ENCODE results near the gene PRSS22. TPM values are rescaled to one million over a fixed set of nuclear protein-coding genes. Genes with fewer than 3 reads are reported as not detected.

PRSS22 gene
- total RNA-seq, 1 donor from 2014 or later: 0.36 TPM

- DNase-seq (ENCODE audit: low spot score): peak; percentile 6
- intact Hi-C loops (cut with DNase I): no loop called here
- ATAC-seq: no peak
Measured at GRCh38 chr16:2855536-2855935, 2.4 kb downstream of the PRSS22 start.

- no peak for ATAC-seq
- peak; percentile 23 for DNase-seq (ENCODE audit: low spot score)
- intact Hi-C loops (cut with DNase I): no loop called here
Measured at GRCh38 chr16:2854700-2855309, 3.2 kb downstream of the PRSS22 start.

GRCh38 chr16:2853531-2854073 lies 4.4 kb downstream of the PRSS22 start:
- no peak for DNase-seq (ENCODE audit: low spot score)
- no peak for ATAC-seq
- intact Hi-C loops (cut with DNase I): no loop called here

- DNase-seq (ENCODE audit: low spot score) (no peak), ATAC-seq (no peak)
- intact Hi-C loops (cut with DNase I): no loop called here
Measured at GRCh38 chr16:2852731-2853507, 5.1 kb downstream of the PRSS22 start.

GRCh38 chr16:2852003-2852730 lies 5.8 kb downstream of the PRSS22 start:
- intact Hi-C loops (cut with DNase I): no loop called here

GRCh38 chr16:2848933-2849725 lies 8.8 kb downstream of the PRSS22 start:
- intact Hi-C loops (cut with DNase I): no loop called here
- ATAC-seq: no peak
- no peak for DNase-seq (ENCODE audit: low spot score)

More at GRCh38 chr16:2852003-2852730, 5.8 kb downstream of the PRSS22 start:
- DNase-seq (ENCODE audit: low spot score): no peak
- no peak for ATAC-seq

GRCh38 chr16:2846511-2847310 lies 11.3 kb downstream of the PRSS22 start:
- intact Hi-C loops (cut with DNase I): no loop called here
- DNase-seq (ENCODE audit: low spot score) (no peak), ATAC-seq (no peak)

GRCh38 chr16:2845116-2845515 lies 12.9 kb downstream of the PRSS22 start:
- ATAC-seq (no peak), DNase-seq (ENCODE audit: low spot score) (no peak)
- intact Hi-C loops (cut with DNase I): no loop called here

- DNase-seq (ENCODE audit: low spot score): no peak
- intact Hi-C loops (cut with DNase I): no loop called here
Measured at GRCh38 chr16:2843526-2843925, 14.4 kb downstream of the PRSS22 start.

GRCh38 chr16:2842340-2843000 lies 15.5 kb downstream of the PRSS22 start:
- intact Hi-C loops (cut with DNase I): no loop called here
- DNase-seq (ENCODE audit: low spot score) (peak; percentile 66), ATAC-seq (peak; percentile 77)

More at GRCh38 chr16:2843526-2843925, 14.4 kb downstream of the PRSS22 start:
- ATAC-seq: no peak

GRCh38 chr16:2841606-2842339 lies 16.2 kb downstream of the PRSS22 start:
- DNase-seq (ENCODE audit: low spot score) (peak; percentile 53), ATAC-seq (peak; percentile 9)
- intact Hi-C loops (cut with DNase I): no loop called here

GRCh38 chr16:2840914-2841313 lies 17.1 kb downstream of the PRSS22 start:
- intact Hi-C loops (cut with DNase I): no loop called here
- DNase-seq (ENCODE audit: low spot score) (peak; percentile 50), ATAC-seq (no peak)

- DNase-seq (ENCODE audit: low spot score) (no peak), ATAC-seq (no peak)
- intact Hi-C loops (cut with DNase I): no loop called here
Measured at GRCh38 chr16:2839650-2840450, 18.1 kb downstream of the PRSS22 start.

- intact Hi-C loops (cut with DNase I): no loop called here
- peak; percentile 54 for ATAC-seq
Measured at GRCh38 chr16:2838928-2839327, 19.0 kb downstream of the PRSS22 start.

GRCh38 chr16:2836646-2837508 lies 21.1 kb downstream of the PRSS22 start:
- intact Hi-C loops (cut with DNase I): no loop called here
- DNase-seq (ENCODE audit: low spot score) (no peak), ATAC-seq (no peak)

More at GRCh38 chr16:2838928-2839327, 19.0 kb downstream of the PRSS22 start:
- DNase-seq (ENCODE audit: low spot score): no peak

Measured in sciatic nerve (tissue), 2 donors.